Adipocyte (in vitro differentiated cells): Measurements from ENCODE around the gene PYROXD2.

ENCODE experiments used
- DNase-seq: peaks from one replicate; pipeline ENCODE4 v3.0.0-alpha.2; 2015; ENCODE audit warnings: low read depth
- H3K27me3 ChIP-seq: replicated peaks from 2 replicates; pipeline ENCODE4 v1.7.0; 2013; ENCODE audit warnings: mild to moderate bottlenecking, low read length, moderate library complexity; ENCODE audit not compliant: control insufficient read depth, insufficient read depth
- H3K36me3 ChIP-seq: 2 replicates; pipeline ENCODE4 v1.7.0; 2013; ENCODE audit warnings: low read length, mild to moderate bottlenecking, moderate library complexity; ENCODE audit not compliant: control insufficient read depth, insufficient read depth, severe bottlenecking
- H3K4me1 ChIP-seq: 2 replicates; pipeline ENCODE4 v1.7.0; 2013; ENCODE audit warnings: mild to moderate bottlenecking, low read length, moderate library complexity; ENCODE audit not compliant: control insufficient read depth, insufficient read depth
- H3K4me3 ChIP-seq: 2 replicates; pipeline ENCODE4 v1.7.0; 2013; ENCODE audit warnings: mild to moderate bottlenecking, low read length, moderate library complexity
- H3K9ac ChIP-seq: 2 replicates; pipeline ENCODE4 v1.7.0; 2013; ENCODE audit warnings: mild to moderate bottlenecking, low read length, moderate library complexity
- H3K9me3 ChIP-seq: 2 replicates; pipeline ENCODE4 v1.7.0; 2013; ENCODE audit warnings: mild to moderate bottlenecking, low read length, moderate library complexity; ENCODE audit not compliant: control insufficient read depth

The PYROXD2 gene

DNA sequence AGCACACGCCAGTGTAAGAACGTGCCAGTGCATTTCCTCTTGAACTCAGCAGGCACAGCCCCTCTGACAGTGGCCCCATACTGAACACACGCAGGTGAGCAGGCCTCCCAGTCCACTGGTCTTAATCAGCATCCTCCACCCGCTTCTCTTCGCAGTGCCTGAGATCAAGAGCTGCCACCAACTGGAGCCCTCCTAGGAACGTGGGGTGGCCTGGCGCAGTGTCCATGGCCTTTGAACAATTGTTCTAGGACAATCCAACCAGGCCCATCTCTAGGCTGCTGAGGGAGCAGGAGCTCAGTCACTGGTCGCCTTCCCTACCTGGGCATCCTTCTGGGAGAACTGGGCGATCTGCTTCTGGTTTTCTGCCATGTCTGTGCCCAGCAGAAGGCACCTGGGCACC lies 15.2 kb downstream of the PYROXD2 start:
- DNase-seq: no peak
- no peaks in the 10 kb centered on the region for H3K36me3 ChIP-seq
- no peak overlapping the region for H3K9ac ChIP-seq
- H3K4me1 ChIP-seq: peaks cover 14% of the 10 kb centered on the region
- H3K27me3 ChIP-seq: no peaks in the 10 kb centered on the region
- H3K9me3 ChIP-seq: no peaks in the 10 kb centered on the region
- H3K4me3 ChIP-seq: no peak overlapping the region

DNA sequence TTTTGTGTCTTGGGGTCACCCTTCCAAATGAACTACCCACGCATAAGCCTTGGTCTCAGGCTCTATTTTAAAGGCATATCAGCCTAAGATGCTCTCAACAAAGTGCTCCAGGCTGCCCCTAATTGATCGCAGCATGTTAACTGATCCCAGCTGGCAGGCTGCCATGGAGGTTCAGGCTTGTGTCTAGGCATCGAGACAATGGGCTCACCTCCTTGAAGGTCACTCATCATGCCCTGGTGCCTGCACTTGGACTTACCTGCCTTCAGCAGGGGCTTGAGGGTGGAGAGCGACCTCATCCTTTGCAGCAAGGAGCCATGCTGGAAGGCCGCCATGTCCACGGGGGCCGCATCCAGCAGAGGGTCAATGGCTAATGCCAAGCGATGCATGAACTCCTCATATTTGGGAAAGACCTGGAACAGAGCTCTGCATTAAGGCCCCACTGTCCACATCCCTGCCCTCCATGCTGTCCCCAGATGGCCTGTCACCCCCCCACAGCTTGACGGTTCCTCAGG lies 17.8 kb downstream of the PYROXD2 start:
- Histone ChIP-seq H3K4me3 (no peak overlapping the region), H3K9ac (no peak overlapping the region), H3K4me1 (peaks cover 2% of the 10 kb centered on the region), H3K9me3 (no peaks in the 10 kb centered on the region), H3K27me3 (no peaks in the 10 kb centered on the region), H3K36me3 (no peaks in the 10 kb centered on the region)
- no peak for DNase-seq

DNA sequence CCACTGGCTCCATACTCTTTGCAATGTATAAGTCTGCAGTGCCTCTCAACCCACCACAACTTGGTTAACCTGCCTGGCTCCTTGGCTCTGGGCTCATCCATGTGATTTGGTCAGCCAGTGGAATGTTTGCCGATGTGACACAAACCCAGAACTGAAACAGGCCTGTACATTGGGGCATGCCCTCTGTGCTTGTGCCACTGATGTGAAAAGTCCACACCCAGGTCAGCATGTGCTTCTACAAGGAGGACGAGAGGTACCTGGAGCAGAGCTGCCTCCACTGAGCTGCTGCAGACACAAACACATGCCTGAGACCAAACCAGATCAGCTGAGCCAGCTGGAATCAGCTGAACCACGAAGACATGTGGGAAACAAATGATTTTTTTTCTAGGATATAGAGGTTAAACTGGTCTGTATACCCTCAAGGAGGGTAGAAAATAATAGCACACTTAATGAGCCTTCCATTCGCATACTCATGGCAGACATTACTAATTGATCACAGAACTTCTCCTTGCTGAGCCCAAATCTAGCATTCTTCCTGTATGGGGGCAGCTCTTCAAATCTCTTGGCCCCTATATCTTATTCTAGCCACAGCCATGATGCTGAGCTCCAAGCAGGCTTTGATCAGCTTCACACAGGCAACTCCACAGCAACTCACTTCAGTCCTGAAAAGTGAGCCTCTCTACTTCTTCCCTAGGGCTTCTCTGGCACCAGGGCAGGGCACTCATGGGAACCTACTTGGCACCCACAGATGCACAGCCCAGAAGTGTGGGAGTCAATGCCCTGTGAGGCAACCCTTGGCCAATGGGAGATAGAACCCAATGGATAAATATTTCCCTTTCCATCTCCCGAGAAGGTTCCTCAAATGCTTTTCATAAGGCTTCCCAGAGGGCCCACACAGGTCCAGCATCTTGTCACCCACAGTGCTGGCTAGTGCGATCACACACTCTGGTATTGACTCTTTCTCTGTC lies 18.6 kb downstream of the PYROXD2 start:
- H3K27me3 ChIP-seq: no peaks in the 10 kb centered on the region
- H3K9me3 ChIP-seq: no peaks in the 10 kb centered on the region
- H3K36me3 ChIP-seq: no peaks in the 10 kb centered on the region
- no peak for DNase-seq
- H3K4me3 ChIP-seq: no peak overlapping the region
- peaks cover 5% of the 10 kb centered on the region for H3K4me1 ChIP-seq
- no peak overlapping the region for H3K9ac ChIP-seq

DNA sequence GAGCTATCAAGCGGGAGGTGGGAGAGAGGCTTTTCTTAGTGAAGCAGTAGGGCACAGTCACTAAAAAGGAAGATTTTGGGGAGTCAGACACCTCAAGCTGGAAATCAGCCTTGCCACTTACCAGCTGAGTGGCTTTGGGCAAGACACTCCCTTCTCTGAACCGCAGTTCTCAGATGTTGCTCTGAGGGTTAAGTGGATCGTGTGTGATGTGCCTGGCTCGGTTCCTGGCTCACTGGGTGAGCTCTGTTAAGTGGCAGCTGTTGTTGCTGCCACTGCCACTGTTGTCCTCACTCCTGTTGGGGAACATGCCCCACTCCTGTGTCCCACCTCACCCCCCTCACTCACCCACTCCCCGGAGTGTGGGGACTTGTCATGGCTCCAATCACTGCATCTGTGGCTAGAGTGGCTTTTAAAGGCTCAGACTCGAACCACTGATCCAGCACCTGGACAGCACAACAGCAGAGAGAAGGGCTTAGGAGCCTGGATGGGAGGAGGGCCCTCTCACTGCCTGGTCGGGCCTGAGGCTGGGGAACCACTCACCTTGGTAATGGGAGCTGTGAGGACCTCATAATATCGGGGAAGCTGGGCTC lies 20.0 kb downstream of the PYROXD2 start:
- DNase-seq: no peak
- Histone ChIP-seq H3K4me3 (no peak overlapping the region), H3K4me1 (peaks cover 5% of the 10 kb centered on the region), H3K9me3 (no peaks in the 10 kb centered on the region), H3K27me3 (no peaks in the 10 kb centered on the region), H3K36me3 (no peaks in the 10 kb centered on the region), H3K9ac (no peak overlapping the region)

DNA sequence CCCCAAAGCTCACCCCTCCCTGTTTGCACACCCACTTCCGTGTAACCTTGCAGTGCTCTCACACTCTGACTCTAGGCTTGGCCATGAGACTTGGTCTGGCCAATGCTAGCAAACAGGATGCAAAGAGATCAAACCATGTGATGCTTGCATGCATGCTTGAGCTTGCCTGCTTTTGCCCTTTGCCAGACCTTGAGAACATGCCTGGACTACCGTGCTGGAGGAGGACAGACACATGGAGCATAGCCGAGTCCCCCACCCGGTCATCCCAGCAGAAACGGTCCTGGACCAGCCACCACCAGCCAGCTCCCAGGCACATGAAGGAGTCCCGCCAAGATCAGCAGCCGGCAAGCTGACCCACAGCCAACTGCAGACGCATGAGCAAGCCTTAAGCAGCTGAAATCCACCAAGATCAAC lies 23.4 kb downstream of the PYROXD2 start:
- no peak overlapping the region for H3K9ac ChIP-seq
- no peaks in the 10 kb centered on the region for H3K27me3 ChIP-seq
- no peak for DNase-seq
- no peak overlapping the region for H3K4me3 ChIP-seq
- H3K36me3 ChIP-seq: no peaks in the 10 kb centered on the region
- H3K4me1 ChIP-seq: peaks cover 5% of the 10 kb centered on the region
- H3K9me3 ChIP-seq: no peaks in the 10 kb centered on the region

DNA sequence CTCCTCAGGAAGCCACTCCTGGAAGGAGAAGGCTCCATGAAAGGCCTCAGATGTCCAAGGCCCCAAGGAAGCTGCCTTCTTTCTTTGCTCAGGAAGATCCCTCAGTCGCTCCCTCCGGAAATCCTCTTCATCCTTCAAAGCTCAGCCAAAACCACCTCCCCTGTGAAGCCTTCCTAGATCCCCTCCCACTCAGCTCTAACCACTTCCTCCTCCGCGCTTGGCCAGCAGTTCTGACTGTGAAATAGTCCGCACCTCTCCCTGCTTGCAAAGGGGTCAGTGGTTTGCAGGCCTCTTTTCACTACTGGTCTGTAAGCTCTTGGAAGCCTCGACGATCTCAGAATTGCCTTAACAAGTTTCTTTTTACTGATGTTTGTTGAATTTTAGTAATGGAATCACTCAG lies 23.9 kb downstream of the PYROXD2 start:
- DNase-seq: no peak
- Histone ChIP-seq H3K4me3 (no peak overlapping the region), H3K27me3 (no peaks in the 10 kb centered on the region), H3K4me1 (peaks cover 5% of the 10 kb centered on the region), H3K9ac (no peak overlapping the region), H3K9me3 (no peaks in the 10 kb centered on the region), H3K36me3 (no peaks in the 10 kb centered on the region)

DNA sequence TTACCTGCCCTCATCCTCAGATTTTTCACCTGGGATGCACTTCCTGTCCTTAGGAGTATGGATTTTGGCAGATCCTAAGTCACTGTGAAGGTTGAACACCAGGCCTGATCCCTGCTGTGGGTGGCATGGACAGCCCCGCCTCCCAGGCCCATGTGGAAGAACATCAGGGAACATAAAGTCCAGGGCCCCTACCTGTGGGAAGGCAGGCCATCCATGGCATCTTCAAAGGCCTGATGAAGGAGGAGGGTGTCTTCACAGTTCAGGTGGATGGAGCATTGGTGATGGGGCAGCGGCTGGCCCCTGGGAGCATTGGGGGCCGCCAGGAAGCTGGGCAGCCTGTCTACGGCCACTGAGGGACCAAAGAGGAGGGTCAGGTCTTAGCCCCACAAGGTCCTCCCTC lies 24.6 kb downstream of the PYROXD2 start:
- Histone ChIP-seq H3K9ac (no peak overlapping the region), H3K27me3 (no peaks in the 10 kb centered on the region), H3K36me3 (no peaks in the 10 kb centered on the region), H3K4me1 (peaks cover 5% of the 10 kb centered on the region), H3K4me3 (no peak overlapping the region), H3K9me3 (no peaks in the 10 kb centered on the region)
- no peak for DNase-seq

DNA sequence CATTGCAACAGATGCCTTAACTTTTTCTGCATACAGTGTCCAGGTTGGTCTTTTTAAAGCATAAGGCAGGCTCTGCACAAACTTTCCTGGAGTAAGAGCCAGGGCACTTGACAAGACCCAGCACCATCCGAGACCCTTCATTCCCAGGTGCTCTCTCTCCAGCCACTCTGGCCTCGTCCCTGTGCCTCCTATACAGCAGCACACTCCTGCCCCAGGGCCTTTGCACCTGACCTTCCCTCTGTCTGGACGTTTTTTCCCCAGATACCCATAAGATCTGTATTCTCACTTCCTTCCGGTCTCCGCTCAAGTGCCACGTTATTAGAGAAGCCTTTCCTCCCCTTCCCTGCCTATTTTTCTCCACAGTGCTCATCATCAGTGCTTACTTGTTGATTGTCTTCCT lies 25.6 kb downstream of the PYROXD2 start:
- Histone ChIP-seq H3K4me3 (no peak overlapping the region), H3K9me3 (no peaks in the 10 kb centered on the region), H3K27me3 (no peaks in the 10 kb centered on the region), H3K36me3 (no peaks in the 10 kb centered on the region), H3K4me1 (peaks cover 5% of the 10 kb centered on the region), H3K9ac (no peak overlapping the region)
- DNase-seq: no peak

DNA sequence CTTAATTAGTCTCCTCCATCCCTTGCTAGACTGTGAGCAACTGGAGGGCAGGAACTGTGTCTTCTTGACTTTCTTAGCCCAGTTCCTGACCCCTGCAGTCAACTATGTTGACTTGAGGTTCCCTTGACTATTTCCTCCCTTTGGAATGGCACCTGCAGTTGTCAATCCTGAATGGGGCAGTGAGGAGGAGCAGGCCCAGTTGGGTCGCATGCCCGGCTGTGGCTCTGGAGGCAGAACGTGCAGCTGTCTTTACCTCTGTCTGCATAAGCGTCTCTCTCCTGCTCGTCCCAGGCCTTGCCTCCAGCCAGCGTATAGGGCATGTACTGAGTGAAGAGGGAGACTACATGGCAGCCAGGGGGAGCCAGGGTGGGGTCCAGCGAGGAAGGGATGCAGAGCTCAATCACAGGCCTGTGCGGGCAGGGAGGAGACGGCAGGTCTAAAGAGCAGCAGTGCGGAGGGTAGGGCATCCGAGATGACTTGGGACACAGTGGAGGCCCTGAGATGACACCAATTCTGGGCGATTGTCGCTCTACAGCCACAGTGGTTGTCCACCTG lies 26.8 kb downstream of the PYROXD2 start:
- Histone ChIP-seq H3K9ac (no peak overlapping the region), H3K27me3 (no peaks in the 10 kb centered on the region), H3K9me3 (no peaks in the 10 kb centered on the region), H3K36me3 (no peaks in the 10 kb centered on the region), H3K4me3 (no peak overlapping the region), H3K4me1 (peaks cover 11% of the 10 kb centered on the region)
- no peak for DNase-seq

DNA sequence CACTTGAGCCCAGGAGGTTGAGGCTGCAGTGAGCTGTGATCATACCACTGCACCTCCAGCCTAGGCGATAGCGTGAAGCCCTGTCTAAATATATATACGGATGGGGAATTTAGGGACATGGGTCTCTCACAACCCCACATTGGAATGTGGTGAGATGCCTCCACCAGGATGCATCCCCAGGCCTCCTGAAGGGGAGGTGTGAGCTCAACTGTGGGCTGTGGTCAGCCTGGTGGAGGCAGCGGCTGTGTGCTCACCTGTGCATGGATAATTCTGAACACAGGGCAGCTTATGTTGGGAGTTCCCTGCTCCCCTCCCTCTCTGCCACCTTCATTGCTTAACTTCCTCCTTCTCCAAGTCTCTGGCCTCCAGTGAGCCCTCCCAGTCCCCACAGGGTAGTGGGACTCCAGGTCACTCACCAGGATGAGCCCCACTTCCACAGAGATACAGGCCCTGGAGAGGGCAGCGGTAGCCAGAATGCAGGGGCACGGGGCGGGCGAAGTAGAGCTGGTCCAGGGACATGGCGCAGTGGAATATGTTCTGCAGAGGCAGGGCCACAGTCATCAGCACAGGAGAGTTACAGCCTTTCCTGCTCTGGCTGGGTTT lies 30.4 kb downstream of the PYROXD2 start:
- H3K27me3 ChIP-seq: no peaks in the 10 kb centered on the region
- no peak for DNase-seq
- H3K4me3 ChIP-seq: no peak overlapping the region
- H3K9ac ChIP-seq: no peak overlapping the region
- H3K4me1 ChIP-seq: peaks cover 15% of the 10 kb centered on the region
- H3K9me3 ChIP-seq: no peaks in the 10 kb centered on the region
- no peaks in the 10 kb centered on the region for H3K36me3 ChIP-seq

DNA sequence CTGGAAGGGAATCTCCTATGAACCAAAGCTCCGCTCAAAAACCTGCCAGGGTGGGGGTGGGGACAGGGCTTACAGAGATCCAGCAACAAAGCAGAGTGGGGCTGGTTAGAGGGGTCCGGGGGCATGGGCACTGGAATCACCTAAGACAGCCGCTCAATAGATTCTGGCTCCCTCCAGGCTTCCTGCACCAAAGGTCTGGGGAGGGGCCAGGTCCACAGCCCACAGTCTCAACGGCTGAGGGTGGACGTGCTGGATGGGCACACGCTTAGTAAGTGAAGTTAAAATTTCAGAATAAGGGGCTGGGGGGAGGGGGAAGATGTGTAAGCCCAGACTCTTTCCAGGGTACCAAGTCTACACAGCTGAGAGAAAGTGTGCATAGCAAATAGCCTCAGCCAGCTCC lies 31.1 kb downstream of the PYROXD2 start:
- H3K9ac ChIP-seq: no peak overlapping the region
- H3K36me3 ChIP-seq: no peaks in the 10 kb centered on the region
- no peaks in the 10 kb centered on the region for H3K27me3 ChIP-seq
- H3K4me1 ChIP-seq: peaks cover 15% of the 10 kb centered on the region
- no peak for DNase-seq
- no peak overlapping the region for H3K4me3 ChIP-seq
- no peaks in the 10 kb centered on the region for H3K9me3 ChIP-seq
